HPDE6-E6E7 (cell line): ENCODE results near the gene CHDH.

Experiments
- DNase-seq: peaks from one replicate; pipeline ENCODE4 v3.0.0; 2011; ENCODE audit warnings: missing footprints; ENCODE audit errors: extremely low spot score

CHDH gene

GRCh38 chr3:53808496-53808895 is 37.7 kb downstream of the CHDH start:
- DNase-seq = no peak

- no peak for DNase-seq
Measured at GRCh38 chr3:53807117-53807810, 39.0 kb downstream of the CHDH start.

- no peak for DNase-seq
Measured at GRCh38 chr3:53806182-53807116, 39.8 kb downstream of the CHDH start.

GRCh38 chr3:53805463-53806159 is 40.6 kb downstream of the CHDH start:
- no peak for DNase-seq

- DNase-seq = peak; percentile 11
Measured at GRCh38 chr3:53804697-53805462, 41.3 kb downstream of the CHDH start.

GRCh38 chr3:53803816-53804695 is 42.2 kb downstream of the CHDH start:
- no peak for DNase-seq

- DNase-seq = no peak
Measured at GRCh38 chr3:53803124-53803815, 42.9 kb downstream of the CHDH start.

GRCh38 chr3:53802256-53802880 is 43.9 kb downstream of the CHDH start:
- DNase-seq = no peak

GRCh38 chr3:53801319-53801718 is 44.9 kb downstream of the CHDH start:
- no peak for DNase-seq

- DNase-seq = no peak
Measured at GRCh38 chr3:53800041-53800906, 45.9 kb downstream of the CHDH start.

GRCh38 chr3:53799338-53799865 is 46.8 kb downstream of the CHDH start:
- DNase-seq = no peak

GRCh38 chr3:53798144-53798543 is 48.1 kb downstream of the CHDH start:
- DNase-seq = no peak

GRCh38 chr3:53795789-53796560 is 50.2 kb downstream of the CHDH start:
- no peak for DNase-seq

- peak; percentile 4 for DNase-seq
Measured at GRCh38 chr3:53795176-53795575, 51.0 kb downstream of the CHDH start.

- DNase-seq = no peak
Measured at GRCh38 chr3:53794597-53794996, 51.6 kb downstream of the CHDH start.

GRCh38 chr3:53792866-53793265 is 53.4 kb downstream of the CHDH start:
- no peak for DNase-seq

GRCh38 chr3:53791317-53791716 is 54.9 kb downstream of the CHDH start:
- no peak for DNase-seq
